Renal cortex interstitium (tissue), 11 donors: ENCODE data around the gene PNPLA2. TPM values are rescaled to one million over a fixed set of nuclear protein-coding genes. Genes with fewer than 3 reads are reported as not detected.

Experiments
- DNase-seq, 11 donors: peaks; one replicate each; pipeline ENCODE4 v3.0.0-alpha.2; 2013; ENCODE audit warnings: low read depth in 9 of 11, low spot score in 4 of 11; ENCODE audit errors: extremely low read depth in 1 of 11
- polyA plus RNA-seq, 3 donors: library from polyadenylated mRNA; unstranded; fragments of 120-200 nt; gene quantifications; one replicate each; pipeline ENCODE4 v1.2.1, GENCODE V29; 2013; ENCODE audit not compliant: insufficient read length in 3 of 3

PNPLA2 gene
- polyA plus RNA-seq, 3 donors = 42.6 to 85.5 (median 65.5) TPM

DNA sequence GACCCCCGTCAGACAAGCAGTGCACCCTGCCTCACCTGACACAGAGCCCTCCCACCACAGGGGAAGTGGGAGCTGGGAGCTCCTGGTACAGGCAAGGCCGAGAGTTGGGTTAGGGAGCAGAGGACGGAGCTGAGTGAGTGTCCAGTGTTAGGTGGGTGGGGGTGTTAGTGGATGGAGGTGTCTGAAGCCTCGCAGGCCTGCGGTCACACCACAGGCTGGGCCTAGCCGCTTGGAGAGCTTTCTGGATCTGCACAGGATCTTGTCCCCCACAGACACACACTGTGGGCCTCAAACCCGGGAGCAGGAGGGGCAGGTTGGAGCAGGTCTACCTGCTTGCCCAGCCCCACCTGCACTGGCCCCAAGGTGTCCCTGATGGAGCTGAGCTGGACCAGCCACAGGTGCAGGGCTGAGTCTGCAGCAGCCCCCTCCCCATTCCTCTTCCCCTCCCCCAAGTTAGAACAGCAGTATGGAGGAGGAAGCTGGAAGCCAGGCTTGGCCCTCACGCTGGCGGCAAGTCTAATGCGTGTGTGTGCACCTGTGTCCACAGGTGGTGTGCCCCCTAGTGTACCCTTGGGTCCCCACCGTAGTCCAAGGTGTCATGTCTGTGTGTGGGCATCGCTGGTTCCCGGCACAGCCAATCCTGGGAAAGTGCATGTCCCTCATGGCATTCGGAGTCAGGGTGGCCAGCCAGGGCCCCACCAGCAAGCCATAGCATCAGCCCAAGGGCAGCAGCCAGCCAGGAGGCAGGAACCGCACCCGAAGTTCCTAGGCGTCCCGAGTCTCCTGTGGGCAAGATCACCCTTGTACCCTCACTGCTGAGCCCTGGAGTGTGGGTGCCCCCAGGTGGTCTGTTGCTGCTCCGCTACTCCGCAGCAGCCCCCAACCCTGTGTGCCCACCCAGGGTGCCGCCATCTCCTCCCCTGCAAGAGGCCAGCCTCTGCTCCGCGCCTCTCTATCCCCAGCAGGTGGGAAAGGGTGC lies 39.4 kb upstream of the PNPLA2 start:
- DNase-seq = no peak

- DNase-seq = no peak
Observed at GRCh38 chr11:779955-780532, 38.7 kb upstream of the PNPLA2 start.

DNA sequence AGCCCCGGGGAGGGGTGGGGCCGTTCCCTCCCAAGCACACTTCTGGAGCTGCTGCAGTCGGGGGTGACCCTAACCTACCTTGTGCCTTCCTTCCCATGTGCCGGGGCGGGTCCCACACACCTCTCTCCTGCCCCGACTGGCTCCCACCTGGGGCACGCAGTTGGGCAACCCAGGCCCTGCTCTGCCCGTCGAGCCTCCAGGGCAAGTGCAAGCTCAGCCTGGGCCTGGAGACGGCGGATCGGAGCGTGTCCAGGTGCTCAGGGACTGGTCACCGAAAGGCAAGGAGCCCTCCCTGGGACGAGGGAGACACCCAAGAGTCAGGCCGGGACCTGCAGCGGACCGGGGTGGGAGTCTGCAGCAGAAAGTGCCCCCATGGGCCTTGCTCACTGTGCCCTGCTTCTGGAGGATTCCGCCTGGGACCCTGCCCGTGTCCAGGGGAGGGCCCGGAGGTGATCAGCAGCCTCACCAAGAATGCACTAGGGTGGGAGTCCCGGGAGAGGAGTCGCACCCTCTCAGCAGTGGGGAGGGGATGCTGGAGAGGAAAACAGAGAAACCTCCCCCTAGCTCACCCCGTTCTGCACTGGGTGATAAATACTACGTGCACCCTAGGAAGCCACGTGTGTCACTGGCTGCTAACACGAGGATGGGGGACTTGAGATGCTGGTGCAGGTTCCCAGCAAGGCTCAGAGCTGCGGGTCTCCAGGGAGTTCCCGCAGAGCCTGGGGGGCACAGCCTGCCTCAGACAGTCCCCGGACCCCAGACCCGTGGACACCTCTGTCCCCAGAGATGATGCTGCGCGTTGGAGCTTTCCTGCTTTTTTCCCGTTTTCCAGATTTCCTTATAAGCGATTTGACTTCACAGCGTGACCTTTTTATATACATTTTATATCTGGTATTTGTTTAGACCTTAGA lies 36.2 kb upstream of the PNPLA2 start:
- DNase-seq = no peak

DNA sequence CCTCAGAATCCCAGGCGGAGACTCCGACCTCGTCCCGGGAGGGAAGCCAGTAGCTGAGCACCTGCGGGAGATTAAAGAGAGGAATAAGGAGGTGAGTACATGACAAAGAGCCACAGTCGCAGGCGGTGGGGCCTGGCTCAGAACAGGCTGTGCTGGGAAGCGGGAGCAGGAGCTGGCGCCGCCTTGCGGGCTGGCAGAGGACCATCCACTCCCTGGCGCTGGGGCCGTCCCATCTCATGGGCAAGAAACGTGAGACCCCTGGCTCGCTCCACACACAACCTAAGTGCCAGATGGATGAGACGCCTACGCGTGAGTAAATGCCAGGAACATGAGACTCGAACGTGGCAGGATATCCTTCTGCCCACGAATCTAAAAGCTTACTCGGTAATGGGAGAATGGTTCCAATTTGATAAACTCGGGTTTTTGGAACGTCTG lies 35.1 kb upstream of the PNPLA2 start:
- DNase-seq = peak in 7 of 11 donors; percentile 58 to 81 (median 73)

DNA sequence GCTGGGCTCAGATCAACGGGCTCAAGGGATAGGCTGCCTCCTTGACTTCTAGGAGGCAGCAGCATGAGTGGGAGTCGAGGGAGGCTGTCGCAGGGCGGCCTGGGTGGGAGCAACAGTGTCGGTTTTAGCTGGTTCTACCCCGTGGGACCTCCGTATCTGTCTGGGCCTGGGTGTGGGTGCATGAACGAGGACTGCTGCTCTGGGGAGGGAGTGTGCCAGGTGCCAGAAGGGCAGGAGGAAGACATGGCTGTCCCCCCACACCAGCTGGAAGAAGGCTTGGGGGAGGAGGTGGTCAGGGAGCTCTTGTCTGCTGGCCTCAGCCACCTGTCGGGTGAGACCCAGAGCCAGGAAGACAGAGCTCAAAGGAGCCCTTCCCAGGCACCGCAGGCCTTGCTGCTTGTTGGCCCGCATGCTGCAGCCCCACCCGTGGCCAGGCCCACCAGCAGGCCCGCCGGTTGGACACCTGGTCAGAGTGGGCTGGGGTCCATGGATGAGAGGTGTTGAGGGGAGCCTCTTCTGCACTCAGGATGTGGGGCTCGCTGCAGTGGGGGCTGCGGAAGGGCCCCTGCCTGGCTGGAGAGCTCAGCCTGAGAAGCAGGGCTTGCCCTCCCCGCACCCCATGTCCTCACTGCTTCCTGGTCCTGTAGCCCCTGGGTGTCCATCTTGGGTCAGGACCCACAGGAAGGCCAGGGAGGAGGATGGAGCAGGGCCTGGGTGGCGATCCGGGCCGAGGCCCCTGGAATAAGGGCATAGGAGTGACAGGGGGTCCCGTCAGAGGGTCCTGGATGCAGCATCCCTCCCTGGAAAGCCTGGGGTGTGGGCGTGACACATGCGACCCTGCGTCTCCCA lies 32.3 kb upstream of the PNPLA2 start:
- no peak for DNase-seq

- no peak for DNase-seq
Observed at GRCh38 chr11:787084-787675, 31.5 kb upstream of the PNPLA2 start.

DNA sequence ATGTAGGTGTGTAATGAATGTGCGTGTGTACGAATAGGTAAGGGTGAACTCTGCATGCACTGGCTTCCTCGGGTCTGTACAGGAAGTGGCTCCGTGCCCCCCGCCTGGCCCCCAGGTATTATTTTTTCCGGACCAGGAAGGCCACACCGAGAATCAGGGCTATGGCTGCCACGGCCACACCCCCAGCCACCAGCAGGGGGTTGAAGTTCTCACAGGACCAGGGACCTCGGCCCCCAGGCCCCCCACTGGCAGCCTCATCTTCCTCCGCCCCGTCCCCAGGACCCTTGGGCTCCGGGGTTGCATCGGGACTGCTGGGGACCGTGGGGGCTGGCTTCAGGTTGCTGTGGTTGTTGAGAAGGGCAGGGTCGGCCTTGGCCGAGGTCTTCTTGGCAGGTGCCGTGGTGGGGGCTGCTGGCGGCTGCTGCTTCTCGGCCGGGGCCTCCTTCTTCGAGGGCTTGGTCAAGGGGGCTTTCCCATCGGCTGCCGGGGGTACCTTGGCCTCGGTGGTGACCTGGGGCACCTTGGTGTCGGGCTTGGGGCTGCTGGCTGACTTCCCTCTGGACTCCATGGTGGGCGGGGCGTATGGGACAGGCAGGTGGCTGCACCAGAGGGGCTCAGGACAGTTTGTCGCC lies 30.6 kb upstream of the PNPLA2 start:
- no peak for DNase-seq

DNA sequence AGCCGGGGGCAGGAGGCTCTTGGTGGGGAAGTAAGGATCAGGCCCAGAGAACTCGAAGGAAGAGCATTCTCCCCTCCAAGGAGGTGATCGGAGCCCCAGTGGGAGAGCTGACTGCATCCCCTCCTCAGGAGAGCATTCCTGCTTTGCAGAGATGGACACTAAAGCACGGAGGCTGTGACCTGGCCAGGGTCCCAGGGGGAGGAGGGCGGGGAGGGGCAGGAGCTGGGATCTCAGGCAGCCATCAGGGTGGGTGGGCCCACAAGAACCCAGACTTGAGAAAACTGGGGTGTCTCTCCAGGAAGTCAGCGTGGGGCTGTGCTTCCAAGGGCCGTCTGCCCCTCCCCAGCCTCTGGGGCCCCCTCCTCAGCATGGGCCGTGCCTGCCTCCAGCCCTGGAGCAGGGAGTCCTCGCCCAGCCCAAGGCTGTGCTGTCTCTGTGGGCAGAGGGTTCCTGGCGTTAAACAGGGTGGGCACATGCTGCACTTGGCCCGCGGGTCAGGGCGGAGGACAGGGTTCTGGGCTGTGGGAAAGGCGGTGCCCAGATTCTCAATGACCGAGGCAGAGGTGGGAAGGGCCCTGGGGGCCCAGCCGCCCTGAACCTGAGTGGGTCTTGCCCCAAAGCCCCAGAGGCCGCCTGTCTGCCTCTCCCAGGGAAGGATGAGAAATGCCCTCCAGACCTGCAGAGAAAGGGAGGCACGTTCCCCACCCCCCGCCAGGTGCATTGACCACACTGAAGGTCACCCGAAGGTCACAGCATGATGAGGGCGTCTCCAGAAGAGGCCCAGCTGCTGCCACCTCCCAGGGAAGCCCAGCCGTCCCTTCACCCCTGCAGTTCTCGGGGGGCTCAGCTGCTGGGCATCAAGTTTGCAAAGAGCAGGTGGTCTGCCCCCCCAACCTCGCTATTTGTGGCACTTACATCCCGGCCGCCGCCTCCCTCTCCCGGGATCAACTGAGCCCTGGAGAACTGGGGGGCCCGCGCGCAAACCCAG lies 29.5 kb upstream of the PNPLA2 start:
- DNase-seq = no peak

DNA sequence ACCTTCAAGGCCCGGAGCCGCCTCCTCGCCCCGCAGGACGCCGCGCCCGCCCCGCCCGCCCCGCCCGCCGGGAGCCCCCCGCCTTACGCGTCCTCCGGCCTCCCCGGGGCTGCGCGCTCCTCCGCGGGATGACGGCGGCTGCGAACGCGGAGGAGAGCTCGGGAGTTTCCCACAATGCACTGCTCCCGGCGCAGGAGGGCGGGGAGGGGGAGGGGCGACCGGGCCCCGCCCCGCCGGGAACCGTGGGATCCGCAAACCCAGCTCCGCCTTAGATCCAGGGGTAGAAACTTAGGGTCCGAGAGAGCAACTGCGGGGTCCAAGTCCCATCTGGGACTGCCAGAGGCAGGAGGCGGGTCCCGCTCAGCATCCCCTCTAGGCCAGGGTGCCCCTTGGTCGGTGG lies 28.8 kb upstream of the PNPLA2 start, which contains the start of gene CEND1:
Gene CEND1 (minus strand): TSS at position 148 of the 400 bp plus-strand sequence. CDS start 1,514 bp downstream, outside the sequence.
- DNase-seq = no peak

GRCh38 chr11:790721-791564 lies 27.8 kb upstream of the PNPLA2 start:
- no peak for DNase-seq

DNA sequence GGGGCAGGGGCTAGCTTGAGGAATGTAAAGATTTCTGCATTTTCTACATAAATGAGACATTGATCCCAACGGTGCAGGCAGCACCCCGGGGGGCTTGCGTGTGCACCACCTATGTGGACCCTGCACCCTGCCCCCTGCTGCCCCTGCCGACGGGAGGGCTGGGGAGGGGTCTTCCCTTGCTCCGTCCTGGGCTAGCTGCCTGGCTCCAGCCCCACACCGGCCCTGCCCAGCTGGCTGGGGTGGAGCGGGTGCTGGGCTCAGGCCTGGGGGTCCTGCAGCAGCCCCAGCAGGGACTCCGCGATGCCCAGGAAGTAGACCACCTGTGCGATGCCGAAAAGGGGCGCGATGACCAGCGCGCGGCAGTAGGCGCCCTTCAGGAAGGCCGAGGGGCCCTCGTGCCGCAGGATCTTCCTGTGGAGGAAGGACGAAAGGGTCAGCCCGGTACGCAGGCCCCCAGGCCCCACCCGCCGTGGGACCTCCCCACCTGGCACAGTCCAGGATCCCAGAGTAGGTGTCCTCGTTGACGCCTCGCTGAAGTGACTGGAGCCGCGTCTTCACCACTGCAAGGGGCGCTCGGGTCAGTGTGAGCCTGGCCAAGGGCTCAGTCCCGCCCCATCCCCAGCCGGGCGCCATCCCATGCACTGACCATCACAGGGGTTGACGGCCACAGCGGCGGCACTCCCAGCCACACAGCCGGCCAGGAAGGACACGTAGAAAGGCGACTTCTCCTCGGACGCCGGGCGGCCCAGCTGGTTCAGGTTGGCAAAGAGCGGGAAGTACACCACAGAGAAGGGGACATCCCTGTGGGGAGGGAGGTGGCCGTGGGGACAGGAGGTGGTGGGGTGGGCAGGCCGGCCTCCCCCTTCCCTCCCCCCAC lies 26.8 kb upstream of the PNPLA2 start:
- DNase-seq = no peak

- no peak for DNase-seq
Observed at GRCh38 chr11:792535-792821, 26.2 kb upstream of the PNPLA2 start.

DNA sequence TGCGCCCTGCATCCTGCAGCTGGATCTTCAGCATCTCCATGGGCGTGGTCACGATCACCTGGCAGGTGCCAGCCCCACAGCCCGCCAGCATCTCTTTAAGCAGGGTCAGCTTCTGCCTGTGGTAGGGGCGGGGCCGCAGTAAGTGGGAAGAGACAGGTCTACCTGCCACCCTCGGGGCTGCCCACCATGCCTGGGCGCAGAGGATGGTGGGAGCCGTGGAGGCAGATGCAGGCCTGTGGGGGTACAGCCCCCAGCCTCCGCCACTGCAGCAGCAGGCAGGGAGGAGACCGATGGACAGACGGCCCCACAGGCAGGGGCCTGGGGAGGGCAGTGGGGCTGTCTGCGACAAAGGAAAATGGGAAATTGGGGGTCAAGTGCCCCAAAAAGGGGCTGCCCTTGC lies 25.8 kb upstream of the PNPLA2 start:
- no peak for DNase-seq

GRCh38 chr11:793556-793955 lies 25.2 kb upstream of the PNPLA2 start:
- DNase-seq = no peak
